Measurements from ENCODE around the gene OBSCN. TPM values are rescaled to one million over a fixed set of nuclear protein-coding genes. Genes with fewer than 3 reads are reported as not detected.

The OBSCN gene
- total RNA-seq, 2 donors from 2014 or later, result 194 to 201 TPM

- no peak for ATAC-seq
- DNase-seq, result no peak
- intact Hi-C loops (cut with DNase I), result no loop called here
Observed at GRCh38 chr1:228352677-228353481, 145.0 kb downstream of the OBSCN start.

DNA sequence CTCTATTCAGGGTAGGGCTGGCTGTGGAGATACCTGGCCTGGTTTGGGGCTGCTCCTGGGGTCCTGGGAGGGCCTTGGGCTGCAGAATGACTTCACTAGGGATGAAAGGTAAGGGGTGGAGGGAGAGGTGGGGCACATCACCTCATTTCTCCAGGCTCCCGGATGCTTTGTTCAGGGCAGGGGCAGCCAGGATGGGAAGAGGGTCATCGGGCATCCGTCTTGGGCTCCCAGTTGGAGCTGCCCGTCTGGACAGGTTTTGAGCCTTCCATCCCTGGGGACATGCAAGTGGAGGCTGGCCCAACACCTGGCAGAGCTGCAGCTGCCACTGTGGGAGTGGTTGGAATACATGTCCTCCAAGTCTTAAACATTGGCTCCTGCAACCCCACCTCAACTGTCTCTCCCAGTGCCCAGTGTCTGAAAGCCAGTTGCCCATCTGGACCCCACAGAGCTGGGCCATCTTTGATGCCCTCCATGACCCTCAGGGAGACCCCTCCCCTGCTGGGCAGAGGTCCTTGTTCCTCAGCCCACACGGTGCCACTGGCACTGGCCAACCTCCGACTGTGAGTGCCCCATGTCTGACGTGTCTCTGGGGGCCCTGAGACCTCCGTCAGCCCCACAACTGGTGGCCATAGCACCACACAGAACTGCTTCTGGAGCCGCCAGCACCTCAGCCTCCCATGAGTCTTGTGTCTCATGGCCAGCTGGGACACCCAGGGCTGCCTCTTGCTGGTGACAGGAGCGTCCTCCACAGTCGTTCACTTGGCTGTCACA is 145.9 kb downstream of the OBSCN start:
- intact Hi-C loops (cut with DNase I), result no loop called here
- no peak for DNase-seq
- ATAC-seq, result no peak

DNA sequence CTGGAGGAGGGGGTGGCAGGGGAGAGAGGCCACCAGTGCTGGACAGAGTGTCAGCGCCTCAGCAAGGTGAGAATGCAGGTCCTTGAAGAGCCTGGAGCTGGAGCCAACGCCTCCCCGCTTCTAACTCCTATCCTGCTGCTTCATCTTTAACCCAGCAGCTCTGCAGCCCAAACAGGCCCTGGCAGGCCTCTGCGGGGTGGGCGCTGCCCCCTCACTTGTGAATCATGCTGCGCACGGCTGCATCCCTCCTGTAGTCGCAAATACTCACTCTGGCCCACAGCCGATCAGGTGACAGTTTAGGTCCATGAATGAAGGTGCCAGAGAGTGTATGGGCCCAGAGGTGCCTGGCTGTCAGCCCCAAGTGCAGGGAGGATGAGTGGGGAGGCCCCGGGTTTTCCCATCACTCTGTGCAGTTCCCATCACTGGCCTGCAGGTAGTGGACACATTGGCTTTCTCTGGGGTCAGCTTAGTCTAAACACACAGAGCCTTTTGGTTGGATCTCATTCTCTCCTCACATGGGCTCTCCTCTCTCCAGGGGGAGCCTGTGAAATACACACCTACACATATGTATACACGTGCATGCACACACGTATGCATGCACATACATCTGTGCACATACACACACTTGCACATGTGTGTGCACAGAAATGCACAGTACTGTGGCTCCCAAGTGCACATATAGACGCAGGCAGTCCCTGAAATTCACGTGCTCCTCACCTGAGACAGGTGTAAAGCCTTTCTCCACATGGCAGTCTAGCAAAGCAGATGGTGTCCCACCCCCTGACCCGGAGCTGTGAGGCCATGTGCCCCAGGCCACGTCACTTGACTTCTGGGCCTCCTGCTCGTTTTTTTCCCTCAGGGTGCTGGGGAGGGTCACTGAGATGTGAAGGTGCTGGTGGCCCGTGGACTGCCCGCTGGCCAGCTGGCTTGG is 146.8 kb downstream of the OBSCN start:
- ATAC-seq (no peak), DNase-seq (no peak)
- intact Hi-C loops (cut with DNase I), result no loop called here

- intact Hi-C loops (cut with DNase I), result no loop called here
- DNase-seq, result no peak
- no peak for ATAC-seq
Observed at GRCh38 chr1:228356897-228357680, 149.2 kb downstream of the OBSCN start.

DNA sequence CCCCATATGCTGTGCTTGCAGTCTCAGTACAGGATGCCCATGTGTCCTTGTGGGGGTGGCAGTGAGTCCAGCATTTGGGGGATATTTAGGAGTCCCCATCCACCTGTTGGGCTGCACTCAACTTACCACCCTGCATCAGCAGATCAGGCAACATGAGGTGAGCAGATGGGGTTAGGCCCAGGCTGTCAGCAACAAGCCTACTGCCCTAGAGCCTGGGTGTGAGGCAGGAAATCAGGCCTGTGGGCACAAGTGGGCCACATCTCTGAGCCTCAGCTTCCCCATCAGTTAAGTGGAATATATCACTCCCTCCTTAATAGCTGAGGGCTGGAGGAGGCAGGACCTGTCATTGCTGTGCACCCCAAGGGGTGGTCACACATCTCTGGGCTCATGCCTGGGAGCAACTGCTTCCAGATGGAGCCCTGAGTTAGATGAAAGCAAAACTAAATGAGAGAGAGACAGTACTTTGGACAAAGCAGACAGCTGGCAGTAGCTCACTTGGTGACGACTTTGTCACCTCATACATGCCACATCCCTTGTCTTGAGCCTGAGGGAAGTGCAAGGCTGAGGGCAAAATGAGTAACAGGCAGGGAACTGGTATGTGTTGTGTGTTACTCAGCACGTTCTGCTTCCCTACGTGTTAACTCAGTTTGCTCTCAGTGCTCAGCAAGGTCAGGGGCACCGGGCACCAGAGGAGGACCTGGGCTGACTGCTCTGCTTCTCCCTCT is 150.4 kb downstream of the OBSCN start:
- DNase-seq, result no peak
- intact Hi-C loops (cut with DNase I), result no loop called here
- peak in 1 of 2 donors; percentile 21 for ATAC-seq

DNA sequence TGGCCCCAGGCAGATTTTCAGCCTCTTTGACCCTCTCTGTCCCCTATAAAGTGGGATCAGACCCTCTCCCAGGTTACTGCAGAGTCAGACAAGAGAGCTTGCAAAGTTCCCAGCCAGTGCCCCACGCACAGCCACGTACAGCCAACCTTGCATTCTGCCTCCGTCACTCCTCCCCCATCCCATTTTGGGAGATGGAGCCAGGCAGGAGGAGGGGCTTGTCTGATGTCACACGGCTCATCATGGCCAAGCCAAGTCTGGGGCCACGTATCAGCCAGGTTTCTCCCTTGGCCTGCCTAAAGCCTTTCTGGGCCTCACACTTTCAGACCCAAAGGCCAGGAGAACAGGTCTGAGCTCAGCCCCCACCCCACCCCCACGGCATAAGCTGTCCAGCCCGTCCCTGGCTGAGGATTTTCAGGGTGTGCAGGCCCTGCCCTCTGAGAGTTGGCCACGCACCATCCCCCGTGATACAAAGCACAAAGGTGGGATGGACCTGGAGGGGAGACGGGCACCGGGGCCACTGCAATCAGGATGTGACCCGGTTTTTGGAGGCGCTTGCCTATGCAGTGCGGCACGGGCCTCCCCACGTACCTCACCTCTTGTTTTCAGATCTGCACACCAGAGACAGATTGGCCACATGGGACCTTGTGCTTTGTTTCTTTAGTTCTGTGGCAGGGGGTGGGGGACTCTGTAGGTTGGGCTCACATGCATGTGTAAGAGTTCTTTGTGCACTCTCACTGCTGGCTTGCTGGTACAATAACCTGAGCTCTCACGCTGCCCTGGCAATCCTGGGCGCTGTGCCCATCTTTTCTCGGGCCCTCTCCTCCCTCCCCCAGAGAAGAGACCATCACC is 151.1 kb downstream of the OBSCN start:
- intact Hi-C loops (cut with DNase I), result no loop called here
- ATAC-seq (peak in 1 of 2 donors; percentile 26), DNase-seq (no peak)

DNA sequence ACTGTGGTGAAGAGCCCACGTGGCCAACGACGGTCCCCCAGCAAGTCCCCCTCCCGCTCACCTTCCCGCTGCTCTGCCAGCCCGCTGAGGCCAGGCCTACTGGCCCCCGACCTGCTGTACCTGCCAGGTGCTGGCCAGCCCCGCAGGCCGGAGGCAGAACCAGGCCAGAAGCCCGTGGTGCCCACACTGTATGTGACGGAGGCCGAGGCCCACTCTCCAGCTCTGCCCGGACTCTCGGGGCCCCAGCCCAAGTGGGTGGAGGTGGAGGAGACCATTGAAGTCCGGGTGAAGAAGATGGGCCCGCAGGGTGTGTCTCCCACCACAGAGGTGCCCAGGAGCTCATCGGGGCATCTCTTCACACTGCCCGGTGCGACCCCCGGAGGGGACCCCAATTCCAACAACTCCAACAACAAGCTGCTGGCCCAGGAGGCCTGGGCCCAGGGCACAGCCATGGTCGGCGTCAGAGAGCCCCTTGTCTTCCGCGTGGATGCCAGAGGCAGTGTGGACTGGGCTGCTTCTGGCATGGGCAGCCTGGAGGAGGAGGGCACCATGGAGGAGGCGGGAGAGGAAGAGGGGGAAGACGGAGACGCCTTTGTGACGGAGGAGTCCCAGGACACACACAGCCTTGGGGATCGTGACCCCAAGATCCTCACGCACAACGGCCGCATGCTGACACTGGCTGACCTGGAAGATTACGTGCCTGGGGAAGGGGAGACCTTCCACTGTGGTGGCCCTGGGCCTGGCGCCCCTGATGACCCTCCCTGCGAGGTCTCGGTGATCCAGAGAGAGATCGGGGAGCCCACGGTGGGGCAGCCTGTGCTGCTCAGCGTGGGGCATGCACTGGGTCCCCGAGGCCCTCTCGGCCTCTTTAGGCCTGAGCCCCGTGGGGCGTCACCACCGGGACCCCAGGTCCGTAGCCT is 152.0 kb downstream of the OBSCN start:
- intact Hi-C loops (cut with DNase I), result no loop called here
- DNase-seq (peak; percentile 19), ATAC-seq (no peak)

DNA sequence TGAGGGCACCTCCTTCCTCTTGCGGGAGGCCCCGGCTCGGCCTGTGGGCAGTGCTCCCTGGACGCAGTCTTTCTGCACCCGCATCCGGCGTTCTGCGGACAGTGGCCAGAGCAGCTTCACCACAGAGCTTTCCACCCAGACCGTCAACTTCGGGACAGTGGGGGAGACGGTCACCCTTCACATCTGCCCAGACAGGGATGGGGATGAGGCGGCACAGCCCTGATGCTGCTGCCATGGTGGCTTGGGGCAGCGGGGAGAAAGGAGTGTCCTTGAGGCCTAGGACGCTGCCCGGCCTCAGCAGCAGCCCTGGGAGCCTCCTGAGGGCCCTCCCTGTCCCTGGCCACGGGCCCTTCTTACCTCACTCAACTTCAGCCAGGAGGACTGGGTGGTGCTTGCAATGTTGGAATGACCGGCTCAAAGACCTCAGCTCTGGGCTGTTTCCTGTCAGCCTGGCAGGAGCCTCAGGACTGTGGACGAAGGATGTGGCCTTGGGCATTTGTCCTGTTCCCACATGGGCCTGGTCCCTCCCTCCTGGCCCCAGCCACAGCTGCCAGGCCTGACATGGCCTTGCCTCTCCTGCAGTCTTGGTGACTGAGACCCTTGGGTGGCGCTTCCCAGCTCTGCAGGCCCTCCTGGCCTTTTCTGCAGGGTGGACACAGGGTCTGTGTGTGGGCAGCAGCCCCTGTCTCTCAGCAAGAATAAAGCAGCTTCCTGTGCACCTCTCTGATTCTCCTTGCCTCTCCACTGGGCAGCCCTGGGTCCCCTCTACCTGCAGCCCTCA is 152.9 kb downstream of the OBSCN start:
- DNase-seq (peak; percentile 26), ATAC-seq (peak; percentile 29 to 39)
- intact Hi-C loops (cut with DNase I), result no loop called here

DNA sequence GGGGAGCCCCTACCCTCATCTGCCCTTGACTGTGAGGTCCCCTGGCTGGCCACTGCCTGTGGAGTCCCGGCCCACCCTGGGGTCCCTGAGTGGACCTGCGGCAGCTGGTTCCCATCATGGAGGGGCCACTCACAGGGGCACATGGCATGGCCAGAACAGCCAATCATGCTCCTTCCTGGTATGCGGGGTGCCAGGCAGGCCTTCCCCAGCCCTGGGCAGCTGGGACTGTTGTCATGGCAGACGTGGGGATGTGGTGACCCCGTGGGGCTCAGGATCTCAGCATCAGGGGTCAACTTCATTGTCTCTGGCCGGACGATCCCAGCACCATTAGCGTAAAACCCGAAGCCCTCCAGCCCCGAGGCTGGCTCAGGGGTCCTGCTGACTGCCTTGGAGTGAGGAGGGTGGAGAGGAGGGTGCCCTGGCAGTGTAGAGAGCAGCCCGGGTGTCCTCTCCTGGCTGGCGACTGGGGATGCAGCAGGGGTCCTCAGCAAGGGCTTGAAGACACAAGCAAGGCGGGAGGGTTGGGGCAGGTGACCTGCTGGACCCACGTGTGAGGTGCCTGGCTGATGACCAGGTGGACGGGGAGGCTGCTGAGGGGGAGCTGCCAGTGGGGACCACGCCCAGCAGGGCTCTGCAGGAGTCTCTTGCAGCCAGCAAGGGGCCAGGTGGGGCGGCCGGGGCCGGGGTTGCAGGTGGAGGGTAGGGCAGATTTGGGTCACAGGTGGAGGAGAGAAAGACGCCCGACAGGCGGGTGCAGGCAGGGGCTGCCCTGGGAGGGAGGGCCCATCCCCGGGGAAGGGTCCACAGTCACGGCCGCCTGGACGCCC is 153.7 kb downstream of the OBSCN start:
- intact Hi-C loops (cut with DNase I), result no loop called here
- DNase-seq (peak; percentile 28), ATAC-seq (peak in 1 of 2 donors; percentile 1)

GRCh38 chr1:228362141-228362883 is 154.5 kb downstream of the OBSCN start:
- no peak for ATAC-seq
- no peak for DNase-seq
- intact Hi-C loops (cut with DNase I), result no loop called here

- DNase-seq, result no peak
- intact Hi-C loops (cut with DNase I), result no loop called here
- no peak for ATAC-seq
Observed at GRCh38 chr1:228362884-228363450, 155.1 kb downstream of the OBSCN start.

- intact Hi-C loops (cut with DNase I), result no loop called here
- ATAC-seq (no peak), DNase-seq (peak; percentile 13)
Observed at GRCh38 chr1:228363686-228364067, 155.8 kb downstream of the OBSCN start.

GRCh38 chr1:228364068-228364705 is 156.3 kb downstream of the OBSCN start:
- ATAC-seq (no peak), DNase-seq (peak; percentile 17)
- intact Hi-C loops (cut with DNase I), result no loop called here
